ENCODE data around the gene AKAP7.

AKAP7 gene

DNA sequence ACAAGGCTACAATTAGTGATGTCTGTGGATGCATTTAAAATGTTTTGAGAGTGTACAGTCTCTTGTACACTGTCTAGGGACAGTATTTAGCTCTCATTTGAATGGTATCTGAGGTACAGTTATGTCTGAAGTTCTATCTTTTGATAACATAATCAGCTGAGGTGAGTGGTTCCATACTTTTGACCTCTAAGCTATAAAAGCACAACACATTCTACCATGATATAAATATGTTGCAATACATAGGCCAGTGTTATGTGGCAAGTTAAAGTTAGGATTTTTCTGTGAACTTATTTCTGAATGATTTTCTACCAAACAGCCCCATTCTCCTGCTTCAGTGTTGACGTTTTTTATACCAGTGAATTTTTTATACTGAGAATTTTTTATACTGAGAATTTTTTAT lies 77.6 kb downstream of the AKAP7 start:
- TF ChIP-seq, protein P1, sequence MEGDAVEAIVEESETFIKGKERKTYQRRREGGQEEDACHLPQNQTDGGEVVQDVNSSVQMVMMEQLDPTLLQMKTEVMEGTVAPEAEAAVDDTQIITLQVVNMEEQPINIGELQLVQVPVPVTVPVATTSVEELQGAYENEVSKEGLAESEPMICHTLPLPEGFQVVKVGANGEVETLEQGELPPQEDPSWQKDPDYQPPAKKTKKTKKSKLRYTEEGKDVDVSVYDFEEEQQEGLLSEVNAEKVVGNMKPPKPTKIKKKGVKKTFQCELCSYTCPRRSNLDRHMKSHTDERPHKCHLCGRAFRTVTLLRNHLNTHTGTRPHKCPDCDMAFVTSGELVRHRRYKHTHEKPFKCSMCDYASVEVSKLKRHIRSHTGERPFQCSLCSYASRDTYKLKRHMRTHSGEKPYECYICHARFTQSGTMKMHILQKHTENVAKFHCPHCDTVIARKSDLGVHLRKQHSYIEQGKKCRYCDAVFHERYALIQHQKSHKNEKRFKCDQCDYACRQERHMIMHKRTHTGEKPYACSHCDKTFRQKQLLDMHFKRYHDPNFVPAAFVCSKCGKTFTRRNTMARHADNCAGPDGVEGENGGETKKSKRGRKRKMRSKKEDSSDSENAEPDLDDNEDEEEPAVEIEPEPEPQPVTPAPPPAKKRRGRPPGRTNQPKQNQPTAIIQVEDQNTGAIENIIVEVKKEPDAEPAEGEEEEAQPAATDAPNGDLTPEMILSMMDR (IDR thresholded peaks at IDR 0.05; ENCODE audit: extremely low read depth, missing control alignments): no peak
- no peak for DNase-seq (ENCODE audit: low spot score)

DNA sequence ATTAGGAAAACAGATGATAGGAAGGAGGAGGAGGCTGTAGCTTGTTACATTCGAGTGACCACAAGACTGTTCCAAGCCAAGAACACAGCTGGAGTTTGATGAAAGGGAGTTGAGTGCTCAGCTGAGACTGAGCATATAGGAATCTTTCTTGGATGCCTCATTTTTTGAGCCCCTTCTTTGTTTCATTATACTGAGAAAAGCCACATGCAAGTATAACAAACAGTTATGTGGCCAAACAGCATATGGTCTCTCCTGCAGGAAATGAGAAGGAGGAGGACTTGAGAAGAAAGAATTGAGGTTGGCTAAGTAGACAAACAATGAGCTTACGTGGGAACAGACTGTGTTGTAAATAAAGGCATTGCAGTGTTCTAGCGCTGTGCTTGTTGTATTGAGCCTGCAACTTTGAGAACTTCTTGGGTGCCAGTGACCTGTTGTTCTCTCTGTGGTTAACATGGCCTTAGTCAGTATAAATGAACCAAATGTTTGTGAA lies 78.3 kb downstream of the AKAP7 start:
- TF ChIP-seq, protein P1 (IDR thresholded peaks at IDR 0.05; ENCODE audit: extremely low read depth, missing control alignments): no peak
- DNase-seq (ENCODE audit: low spot score): no peak

DNA sequence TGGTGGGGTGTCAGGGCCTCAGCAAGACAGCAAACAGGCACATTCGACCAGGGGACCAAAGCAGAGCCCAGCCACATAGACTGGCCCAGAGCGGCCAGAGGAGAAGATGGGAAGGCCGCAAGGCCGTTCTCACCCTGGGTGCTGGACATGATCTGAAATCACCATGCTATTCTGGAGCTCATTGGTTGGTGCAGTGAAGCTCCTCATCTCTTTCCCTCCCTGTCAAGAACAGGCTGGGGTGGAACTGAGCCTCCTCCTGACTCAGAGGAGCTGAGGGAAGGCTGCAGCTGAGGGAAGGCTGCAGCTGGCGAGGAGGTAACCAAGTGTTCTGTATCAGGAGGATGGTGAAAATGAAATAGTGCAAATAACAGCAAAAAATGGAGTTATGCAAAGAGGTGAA lies 80.0 kb downstream of the AKAP7 start:
- no peak for DNase-seq (ENCODE audit: low spot score)

DNA sequence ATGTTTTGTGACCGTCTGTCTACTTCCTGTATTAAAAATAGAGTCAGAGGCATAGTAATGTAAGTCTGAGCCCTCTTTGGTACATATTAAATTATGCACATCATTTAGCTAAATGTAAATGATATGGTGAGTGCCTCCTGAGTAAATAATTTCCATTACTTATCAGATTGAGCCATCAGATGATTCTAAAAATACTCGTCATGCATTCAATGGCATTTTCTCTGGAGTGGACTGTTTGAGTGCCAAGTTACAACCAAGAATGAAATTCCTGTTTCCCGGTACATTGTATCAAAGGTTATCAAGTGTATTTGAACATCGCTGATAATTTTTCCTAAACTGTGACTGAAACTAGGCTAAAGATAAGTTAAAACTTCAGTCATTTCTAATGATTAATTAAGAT lies 81.0 kb downstream of the AKAP7 start:
- TF ChIP-seq, protein P1 (IDR thresholded peaks at IDR 0.05; ENCODE audit: extremely low read depth, missing control alignments): no peak
- no peak for DNase-seq (ENCODE audit: low spot score)

More for the DNA sequence above, 80.0 kb downstream of the AKAP7 start:
- TF ChIP-seq, protein P1 (IDR thresholded peaks at IDR 0.05; ENCODE audit: extremely low read depth, missing control alignments): no peak

DNA sequence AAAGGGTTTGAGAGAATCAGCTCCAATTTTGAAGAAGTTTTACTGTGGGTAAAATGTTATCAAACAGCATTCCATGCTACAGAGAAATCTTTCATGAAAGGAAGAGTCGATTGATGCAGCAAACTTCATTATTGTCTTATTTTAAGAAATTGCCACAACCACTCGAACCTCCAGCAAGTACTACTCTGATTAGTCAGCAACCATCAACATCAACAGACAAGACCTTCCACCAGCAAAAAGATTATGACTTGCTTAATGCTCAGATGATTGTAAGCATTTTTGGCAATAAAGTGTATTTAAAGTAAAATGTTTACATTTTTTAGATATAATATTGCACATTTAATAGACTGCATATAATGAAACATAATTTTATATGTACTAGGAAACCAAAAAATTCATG lies 87.5 kb downstream of the AKAP7 start:
- TF ChIP-seq, protein P1 (IDR thresholded peaks at IDR 0.05; ENCODE audit: extremely low read depth, missing control alignments): no peak
- DNase-seq (ENCODE audit: low spot score): no peak

DNA sequence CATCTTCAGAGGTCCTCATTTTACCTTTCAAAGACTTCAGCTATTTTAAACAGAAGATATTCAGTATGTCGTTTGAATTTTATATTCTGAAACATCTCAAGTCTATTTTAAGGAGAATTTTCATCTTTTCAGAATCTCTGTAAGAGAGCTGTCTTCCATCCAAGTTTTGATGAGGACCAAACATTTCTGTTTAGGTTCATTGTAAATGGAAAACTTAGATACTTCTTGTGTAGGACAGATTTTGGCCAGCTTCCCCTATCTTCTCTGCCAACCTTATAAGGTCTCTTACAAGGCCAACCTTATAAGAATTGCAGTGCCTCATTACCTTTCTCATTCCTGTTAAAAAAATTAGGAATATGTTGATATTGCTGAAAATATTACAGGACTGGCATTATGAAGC lies 88.1 kb downstream of the AKAP7 start:
- no peak for DNase-seq (ENCODE audit: low spot score)
- TF ChIP-seq, protein P1 (IDR thresholded peaks at IDR 0.05; ENCODE audit: extremely low read depth, missing control alignments): no peak

DNA sequence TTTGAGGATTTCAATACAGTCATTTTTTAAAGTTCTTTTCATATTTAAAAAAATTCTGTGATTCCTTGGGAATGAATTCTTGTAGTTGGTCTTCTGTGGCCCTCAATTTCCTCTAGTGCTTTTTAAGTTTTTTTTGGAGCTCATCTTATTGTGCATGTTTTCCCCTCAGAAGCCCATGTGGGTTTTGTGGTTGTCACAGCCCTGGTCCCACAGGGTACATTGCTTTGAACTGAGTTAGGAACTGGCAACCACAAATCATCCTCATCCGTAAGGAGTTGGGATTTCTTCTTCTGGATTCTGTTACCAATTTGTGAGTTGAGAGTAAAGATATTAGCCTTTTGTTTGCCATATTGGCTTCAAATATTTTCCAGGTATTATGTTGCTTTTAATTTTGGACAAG lies 89.9 kb downstream of the AKAP7 start:
- TF ChIP-seq, protein P1 (IDR thresholded peaks at IDR 0.05; ENCODE audit: extremely low read depth, missing control alignments): no peak
- DNase-seq (ENCODE audit: low spot score): no peak
